B cell (primary cell): Measurements from ENCODE around the gene TESK2. TPM values are rescaled to one million over a fixed set of nuclear protein-coding genes. Genes with fewer than 3 reads are reported as not detected.
A peak's percentile ranks its signal among the peaks of the same experiment; 100 is the strongest.
"Not testable (repeated sequence)": the region's sequence is repeated elsewhere in the genome, so short reads cannot be mapped to it uniquely, and the experiment has no call there.

Experiments used
- ATAC-seq: fragments of 200-7000 bp; cut with Tn5 transposase; one replicate; pipeline ENCODE4 v1.10.0; 2021; ENCODE audit warnings: low read depth, mild to moderate bottlenecking, moderate number of reproducible peaks, moderate library complexity
- CTCF ChIA-PET: fragments of 350-600 bp; sonication (Branson Sonifier 250); formaldehyde crosslinking; loops from one replicate; lab custom pipeline; 2021; ENCODE audit warnings: antibody characterized with exemption, inconsistent platforms; lab: Charles Lee
- POLR2A ChIA-PET: fragments of 350-600 bp; sonication (Branson Sonifier 250); formaldehyde crosslinking; loops from one replicate; lab custom pipeline; 2021; ENCODE audit warnings: antibody characterized with exemption; lab: Charles Lee
- DNase-seq: peaks from one replicate; pipeline ENCODE4 v3.0.0; 2013
- H2AFZ ChIP-seq: 2 replicates; pipeline ENCODE4 v1.6.1; 2012; ENCODE audit warnings: mild to moderate bottlenecking, low read depth, low read length; ENCODE audit not compliant: insufficient read depth, poor library complexity, severe bottlenecking
- H3K27ac ChIP-seq, 2 donors: 1 replicate in 1 of 2; 2 replicates in 1 of 2; pipeline ENCODE4 v1.5.1; 2012 to 2013; ENCODE audit warnings: low read length in 2 of 2, mild to moderate bottlenecking in 2 of 2, moderate library complexity in 1 of 2
- H3K27me3 ChIP-seq, 4 experiments: fragments of 200-600 bp in 1 of 4; sonication (generic) in 1 of 4; replicated peaks in 1 of 4; 1 replicate in 2 of 4; 2 replicates in 2 of 4; pipeline versions ENCODE4 v1.6.1 to v1.7.0; 2013 to 2016; ENCODE audit warnings: low read length in 3 of 4, mild to moderate bottlenecking in 2 of 4, mixed read lengths in 1 of 4, moderate library complexity in 1 of 4; ENCODE audit not compliant: insufficient read depth in 4 of 4, control insufficient read depth in 3 of 4; ENCODE audit errors: control extremely low read depth in 1 of 4
- H3K36me3 ChIP-seq, 2 experiments: replicated peaks in 1 of 2; 1 replicate in 1 of 2; 2 replicates in 1 of 2; pipeline versions ENCODE4 v1.6.1 to v1.7.1; 2013; ENCODE audit warnings: low read length in 1 of 2; ENCODE audit not compliant: insufficient read depth in 2 of 2, control insufficient read depth in 1 of 2; ENCODE audit errors: control extremely low read depth in 1 of 2, extremely low read depth in 1 of 2
- H3K4me1 ChIP-seq, 2 donors: fragments of 200-600 bp in 1 of 2; sonication (generic) in 1 of 2; 1 replicate in 1 of 2; 2 replicates in 1 of 2; pipeline versions ENCODE4 v1.5.1 to v1.6.1; 2013 to 2017; ENCODE audit warnings: low read length in 2 of 2; ENCODE audit not compliant: control insufficient read depth in 2 of 2, insufficient read depth in 2 of 2
- H3K4me2 ChIP-seq: replicated peaks from 2 replicates; pipeline ENCODE3; 2012; ENCODE audit warnings: mild to moderate bottlenecking, low read depth, low read length; ENCODE audit not compliant: poor library complexity, severe bottlenecking
- H3K4me3 ChIP-seq, 5 experiments: fragments of 200-600 bp in 1 of 5; sonication (generic) in 1 of 5; 1 replicate in 3 of 5; 2 replicates in 2 of 5; pipeline versions ENCODE4 v1.5.1 to v1.7.0; 2011 to 2016; ENCODE audit warnings: low read length in 4 of 5, mild to moderate bottlenecking in 4 of 5, low read depth in 2 of 5, control low read depth in 1 of 5, moderate library complexity in 1 of 5; ENCODE audit not compliant: insufficient read depth in 1 of 5; ENCODE audit errors: control extremely low read depth in 1 of 5, extremely low read depth in 1 of 5
- H3K79me2 ChIP-seq: fragments of 200-600 bp; sonication (generic); one replicate; pipeline ENCODE4 v1.6.0; 2016; ENCODE audit warnings: low read length; ENCODE audit not compliant: control insufficient read depth, insufficient read depth
- H3K9ac ChIP-seq: fragments of 200-600 bp; sonication (generic); 2 replicates; pipeline ENCODE4 v1.6.1; 2017; ENCODE audit warnings: mild to moderate bottlenecking, low read length, moderate library complexity
- H3K9me3 ChIP-seq, 3 donors: one replicate each; pipeline versions ENCODE4 v1.6.1 to v1.7.1; 2013; ENCODE audit warnings: low read length in 2 of 3; ENCODE audit not compliant: control insufficient read depth in 2 of 3, insufficient read depth in 1 of 3; ENCODE audit errors: control extremely low read depth in 1 of 3
- H4K20me1 ChIP-seq: 2 replicates; pipeline ENCODE4 v1.6.0; 2012; ENCODE audit warnings: mild to moderate bottlenecking, low read length; ENCODE audit not compliant: insufficient read depth, control insufficient read depth, poor library complexity, severe bottlenecking
- H3K27ac Mint-ChIP-seq: one replicate; pipeline ENCODE4 v1.8.0; 2021; ENCODE audit warnings: mixed read lengths
- H3K27me3 Mint-ChIP-seq: one replicate; pipeline ENCODE4 v1.8.0; 2021; ENCODE audit warnings: mixed read lengths
- H3K4me1 Mint-ChIP-seq: one replicate; pipeline ENCODE4 v1.8.0; 2021; ENCODE audit warnings: mixed read lengths
- H3K4me3 Mint-ChIP-seq: one replicate; pipeline ENCODE4 v1.8.0; 2021; ENCODE audit warnings: mixed read lengths
- H3K9me3 Mint-ChIP-seq: one replicate; pipeline ENCODE4 v1.8.0; 2022; ENCODE audit warnings: mixed read lengths; ENCODE audit not compliant: insufficient read depth
- CTCF ChIP-seq: fragments of 200-600 bp; IDR thresholded peaks from one replicate; pipeline ENCODE4 v1.8.0; 2022; ENCODE audit warnings: antibody characterized with exemption, mild to moderate bottlenecking
- EZH2 ChIP-seq: IDR thresholded peaks from 2 replicates; pipeline ENCODE4 v1.6.1; 2012; ENCODE audit warnings: borderline replicate concordance, low read depth, mild to moderate bottlenecking, moderate library complexity, low read length; ENCODE audit not compliant: insufficient read depth, poor library complexity, severe bottlenecking
- whole genome bisulfite sequencing: methylation state at CpG from one replicate; pipeline ENCODE4 v1.1.5; 2013; ENCODE audit warnings: missing lambda C conversion rate; ENCODE audit not compliant: insufficient coverage; 5-methylcytosine and 5-hydroxymethylcytosine counted together
- intact Hi-C: fragments of 100-400 bp; cut with micrococcal nuclease; formaldehyde crosslinking; loops from one replicate; pipeline ENCODE4 v1.10.0; 2022
- polyA plus RNA-seq: library from polyadenylated mRNA; depleted of rRNA; stranded (reverse); fragments of >200 nt; gene quantifications from 2 replicates; pipeline ENCODE4 v1.2.3, GENCODE V29; 2012
- total RNA-seq, 2 donors: library from RNA; stranded (reverse); fragments of 120-200 nt in 1 of 2; gene quantifications; 1 replicate in 1 of 2; 2 replicates in 1 of 2; pipeline versions ENCODE4 v1.2.3 to v1.2.4, GENCODE V29; 2013 to 2022

Gene TESK2
- total and polyA plus RNA-seq, 2 donors (not counting 1 experiment from before 2014, with no cell fraction given), result 21.7 to 27.0 TPM

- Mint-ChIP-seq H3K9me3 (no peaks in the 10 kb centered on the region), H3K27ac (peak within 1 kb of the TSS; percentile 98), H3K4me3 (peak within 1 kb of the TSS; percentile 95), H3K27me3 (no peaks in the 10 kb centered on the region), H3K4me1 (peaks cover 34% of the 10 kb centered on the region)
- Histone ChIP-seq H4K20me1 (peaks cover 7% of the 10 kb centered on the region), H2AFZ (peak within 1 kb of the TSS; percentile 82), H3K79me2 (peaks cover 24% of the 10 kb centered on the region), H3K27ac (peak within 1 kb of the TSS; percentile 80 to 82), H3K9ac (peak within 1 kb of the TSS; percentile 93), H3K9me3 (peaks cover 0 to 5% (median 0%) of the 10 kb centered on the region in 3 donors), H3K36me3 (peaks cover 2 to 12% of the 10 kb centered on the region in 2 experiments), H3K4me3 (peak within 1 kb of the TSS; percentile 75 to 97 (median 82)), H3K4me2 (peak within 1 kb of the TSS; percentile 93), H3K4me1 (peaks cover 16 to 31% of the 10 kb centered on the region in 2 donors), H3K27me3 (no peaks in the 10 kb centered on the region)
- TF ChIP-seq EZH2, result no peak
- no peak for TF ChIP-seq CTCF
- ATAC-seq (peak; percentile 86), DNase-seq (peak; percentile 98)
- ChIA-PET POLR2A (interaction anchor here (0.6 to 3.4 kb wide), 17 partner anchors 9 to 890 kb away, joined by 3 to 31 read pairs (median 5); partner anchors contain the start of genes AKR1A1, CCDC163, GPBP1L1 and HECTD3), CTCF (interaction anchor here (0.5 to 11.2 kb wide), 16 partner anchors 10 to 511 kb away, joined by 3 to 110 read pairs (median 4); partner anchors contain the start of genes CCDC163, HECTD3 and MMACHC)
- under 1% methylated on average over 64 of the region's 72 CpGs for WGBS
- intact Hi-C loops, result loop anchor here (1.0 to 10.0 kb wide), 6 partner anchors 9 to 233 kb away; partner anchors contain the start of genes AKR1A1, CCDC163, IPP and MMACHC
These were observed 30.7 kb upstream of the TESK2 start, which contains the start of gene PRDX1 for GRCh38 chr1:45521413-45522323. Gene PRDX1, minus strand, starts transcription at chr1:45521884. Its CDS starts 2,841 bp downstream, at chr1:45519043.

- not testable (repeated sequence) for ATAC-seq, H3K27ac Mint-ChIP-seq, H3K9me3 Mint-ChIP-seq, H4K20me1 ChIP-seq, H3K27me3 ChIP-seq, H3K9me3 ChIP-seq, H2AFZ ChIP-seq, H3K27me3 Mint-ChIP-seq, DNase-seq, H3K9ac ChIP-seq
- CTCF ChIA-PET, result interaction anchor here (1.0 to 11.2 kb wide), 9 partner anchors 8 to 506 kb away, joined by 3 to 110 read pairs (median 4); partner anchors contain the start of genes CCDC163 and MMACHC
- Histone ChIP-seq H3K4me1 (peaks cover 16 to 31% of the 10 kb centered on the region in 2 donors), H3K4me3 (peak overlapping the region in 1 of 5 experiments; percentile 97), H3K79me2 (peaks cover 24% of the 10 kb centered on the region), H3K27ac (peak overlapping the region in 1 of 2 donors; percentile 70), H3K36me3 (peaks cover 5 to 28% of the 10 kb centered on the region in 2 experiments), H3K4me2 (peak overlapping the region; percentile 93)
- WGBS, result 75% methylated on average over 5 of the region's 16 CpGs
- H3K4me1 Mint-ChIP-seq, result peaks cover 34% of the 10 kb centered on the region
- POLR2A ChIA-PET, result interaction anchor here (0.6 to 3.0 kb wide), 5 partner anchors 31 to 154 kb away, joined by 4 to 31 read pairs (median 6); partner anchors contain the start of genes AKR1A1 and NASP
- H3K4me3 Mint-ChIP-seq, result peak overlapping the region; percentile 95
- intact Hi-C loops, result loop anchor here (2.0 to 10.0 kb wide), 3 partner anchors 19 to 235 kb away; partner anchors contain the start of genes CCDC163, IPP and MMACHC
These were observed 28.8 kb upstream of the TESK2 start for GRCh38 chr1:45519774-45520173.
